Peyer's patch (tissue), 4 donors: Measurements from ENCODE around the gene MBTPS2. TPM values are rescaled to one million over a fixed set of nuclear protein-coding genes. Genes with fewer than 3 reads are reported as not detected.

Experiments used
- DNase-seq, 3 donors: peaks; one replicate each; pipeline ENCODE4 v3.0.0-alpha.2; 2017 to 2019
- H3K27ac ChIP-seq, 4 donors: fragments of 200-600 bp; sonication (generic); one replicate each; pipeline ENCODE4 v1.5.1; 2016 to 2019
- H3K27me3 ChIP-seq, 2 donors: fragments of 200-600 bp; sonication (generic); one replicate each; pipeline ENCODE4 v1.5.1; 2019
- H3K36me3 ChIP-seq, 3 donors: fragments of 200-600 bp; sonication (generic); one replicate each; pipeline ENCODE4 v1.5.1; 2016 to 2019
- H3K4me1 ChIP-seq, 4 donors: fragments of 200-600 bp; sonication (generic); one replicate each; pipeline ENCODE4 v1.5.1; 2016 to 2019
- H3K4me3 ChIP-seq, 4 donors: fragments of 200-600 bp; sonication (generic); 1 replicate in 3 of 4; 2 replicates in 1 of 4; pipeline ENCODE4 v1.5.1; 2016 to 2019; ENCODE audit warnings: mild to moderate bottlenecking in 1 of 4
- H3K9me3 ChIP-seq, 4 donors: fragments of 200-600 bp; sonication (generic); one replicate each; pipeline ENCODE4 v1.5.1; 2016 to 2019; ENCODE audit warnings: mild to moderate bottlenecking in 1 of 4
- POLR2A ChIP-seq, 2 donors: fragments of 450-650 bp; IDR thresholded peaks; one replicate each; pipeline ENCODE4 v1.5.1; 2017; ENCODE audit warnings: antibody characterized with exemption in 2 of 2, mild to moderate bottlenecking in 2 of 2, moderate library complexity in 2 of 2
- small RNA-seq, 2 donors: library from RNA; depleted of rRNA; stranded (forward); fragments of <200 nt; gene quantifications; one replicate each; pipeline ENCODE3, GENCODE V24; 2016
- total RNA-seq, 4 donors: library from RNA; depleted of rRNA; stranded (reverse); fragments of >200 nt; gene quantifications; one replicate each; pipeline ENCODE4 v1.1.0, GENCODE V29; 2016
- TF ChIP-seq, protein P1 (sequence below), 6 experiments: fragments of 450-650 bp in 4 of 6; fragments of 200-600 bp in 2 of 6; sonication (generic) in 1 of 6; IDR thresholded peaks; one replicate each; pipeline ENCODE4 v1.5.1; 2017 to 2019; ENCODE audit warnings: antibody characterized with exemption in 6 of 6, mild to moderate bottlenecking in 3 of 6, moderate library complexity in 1 of 6

Gene MBTPS2
- total RNA-seq, 4 donors from 2014 or later, result 5.0 to 7.8 (median 5.1) TPM

DNA sequence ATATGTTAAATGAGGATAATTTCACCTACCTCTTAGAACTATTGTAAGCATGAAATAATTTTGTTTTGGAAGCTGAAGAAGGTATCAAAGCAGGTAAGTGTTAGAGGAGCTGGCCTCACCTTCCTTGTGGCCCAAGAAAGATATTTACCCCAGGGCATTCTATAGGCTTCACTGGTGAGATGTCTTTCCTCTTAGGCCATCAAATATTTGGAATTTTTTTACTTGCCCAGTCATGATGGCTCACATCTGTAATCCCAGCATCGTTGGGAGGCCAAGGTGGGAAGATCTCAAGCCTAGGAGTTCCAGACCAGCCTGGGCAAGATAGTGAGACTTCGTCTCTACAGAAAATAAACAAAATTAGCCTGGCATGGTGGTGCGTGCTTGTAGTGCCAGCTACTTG, 95.0 kb downstream of the MBTPS2 start:
- Histone ChIP-seq H3K4me3 (no peak overlapping the region), H3K4me1 (no peaks in the 10 kb centered on the region), H3K27me3 (no peaks in the 10 kb centered on the region), H3K27ac (no peak overlapping the region), H3K9me3 (no peaks in the 10 kb centered on the region), H3K36me3 (no peaks in the 10 kb centered on the region)
- TF ChIP-seq, protein P1, sequence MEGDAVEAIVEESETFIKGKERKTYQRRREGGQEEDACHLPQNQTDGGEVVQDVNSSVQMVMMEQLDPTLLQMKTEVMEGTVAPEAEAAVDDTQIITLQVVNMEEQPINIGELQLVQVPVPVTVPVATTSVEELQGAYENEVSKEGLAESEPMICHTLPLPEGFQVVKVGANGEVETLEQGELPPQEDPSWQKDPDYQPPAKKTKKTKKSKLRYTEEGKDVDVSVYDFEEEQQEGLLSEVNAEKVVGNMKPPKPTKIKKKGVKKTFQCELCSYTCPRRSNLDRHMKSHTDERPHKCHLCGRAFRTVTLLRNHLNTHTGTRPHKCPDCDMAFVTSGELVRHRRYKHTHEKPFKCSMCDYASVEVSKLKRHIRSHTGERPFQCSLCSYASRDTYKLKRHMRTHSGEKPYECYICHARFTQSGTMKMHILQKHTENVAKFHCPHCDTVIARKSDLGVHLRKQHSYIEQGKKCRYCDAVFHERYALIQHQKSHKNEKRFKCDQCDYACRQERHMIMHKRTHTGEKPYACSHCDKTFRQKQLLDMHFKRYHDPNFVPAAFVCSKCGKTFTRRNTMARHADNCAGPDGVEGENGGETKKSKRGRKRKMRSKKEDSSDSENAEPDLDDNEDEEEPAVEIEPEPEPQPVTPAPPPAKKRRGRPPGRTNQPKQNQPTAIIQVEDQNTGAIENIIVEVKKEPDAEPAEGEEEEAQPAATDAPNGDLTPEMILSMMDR (IDR thresholded peaks at IDR 0.05), result no peak
- TF ChIP-seq POLR2A (IDR thresholded peaks at IDR 0.05), result no peak
- no peak for DNase-seq

Small RNAs within 50 kb of the gene (small RNA-seq; reads per million reads assigned to genes)
- gene U73479.1, result 0 reads per million in 2 donors

Other genes starting within 250 kb of the MBTPS2 start
- gene KLHL34, start 181.3 kb upstream of the MBTPS2 start, total RNA-seq, result 1 to 10 TPM; 1.7 to 5.8 (median 4.3) TPM
- gene SMPX, start 81.5 kb upstream of the MBTPS2 start, total RNA-seq, result not detected
- 10 to 100 TPM in 1 of 4 donors, 1 to 10 TPM in 2, under 1 TPM in 1; 0.35 to 17.3 (median 5.3) TPM for gene YY2, start 16.4 kb downstream of the MBTPS2 start, total RNA-seq
- gene SMS, start 101.1 kb downstream of the MBTPS2 start, total RNA-seq, result 10 to 100 TPM; 28.2 to 38.0 (median 30.1) TPM
- gene PHEX, start 192.7 kb downstream of the MBTPS2 start, total RNA-seq, result 10 to 100 TPM in 1 of 4 donors, 1 to 10 TPM in 2, not detected in 1; 2.4 to 20.7 (median 8.7) TPM